ENCODE data around the gene TXLNA. TPM values are rescaled to one million over a fixed set of nuclear protein-coding genes. Genes with fewer than 3 reads are reported as not detected.
"Not testable (repeated sequence)": the region's sequence is repeated elsewhere in the genome, so short reads cannot be mapped to it uniquely, and the experiment has no call there.

The TXLNA gene
- total RNA-seq, 1 donor from 2014 or later: 83.8 TPM

DNA sequence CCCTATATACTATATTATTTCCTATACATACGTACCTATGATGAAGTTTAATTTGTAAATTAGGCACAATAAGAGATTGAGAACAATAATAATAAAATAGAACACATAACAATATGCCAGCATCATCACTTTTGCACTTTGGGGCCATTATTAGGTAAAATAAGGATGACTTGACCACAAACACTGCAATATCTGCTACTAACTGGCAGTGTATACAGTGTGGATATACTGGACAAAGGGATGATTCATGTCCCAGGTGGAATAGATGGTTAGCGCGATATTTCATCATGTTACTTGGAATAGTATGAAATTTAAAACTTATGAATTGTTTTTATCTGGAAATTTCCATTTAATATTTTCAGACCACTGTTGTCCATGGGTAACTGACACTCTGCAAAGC, 35.4 kb upstream of the TXLNA start:
- Histone ChIP-seq H3K9me3 (peaks cover 4 to 6% of the 10 kb centered on the region in 2 donors), H3K27me3 (no peaks in the 10 kb centered on the region), H3K4me3 (no peak overlapping the region), H3K36me3 (peaks cover 4 to 5% of the 10 kb centered on the region in 2 donors), H3K27ac (no peak overlapping the region), H3K4me1 (peaks cover 0 to 3% of the 10 kb centered on the region in 2 donors)
- intact Hi-C loops (cut with DNase I): no loop called here
- TF ChIP-seq, protein P1, sequence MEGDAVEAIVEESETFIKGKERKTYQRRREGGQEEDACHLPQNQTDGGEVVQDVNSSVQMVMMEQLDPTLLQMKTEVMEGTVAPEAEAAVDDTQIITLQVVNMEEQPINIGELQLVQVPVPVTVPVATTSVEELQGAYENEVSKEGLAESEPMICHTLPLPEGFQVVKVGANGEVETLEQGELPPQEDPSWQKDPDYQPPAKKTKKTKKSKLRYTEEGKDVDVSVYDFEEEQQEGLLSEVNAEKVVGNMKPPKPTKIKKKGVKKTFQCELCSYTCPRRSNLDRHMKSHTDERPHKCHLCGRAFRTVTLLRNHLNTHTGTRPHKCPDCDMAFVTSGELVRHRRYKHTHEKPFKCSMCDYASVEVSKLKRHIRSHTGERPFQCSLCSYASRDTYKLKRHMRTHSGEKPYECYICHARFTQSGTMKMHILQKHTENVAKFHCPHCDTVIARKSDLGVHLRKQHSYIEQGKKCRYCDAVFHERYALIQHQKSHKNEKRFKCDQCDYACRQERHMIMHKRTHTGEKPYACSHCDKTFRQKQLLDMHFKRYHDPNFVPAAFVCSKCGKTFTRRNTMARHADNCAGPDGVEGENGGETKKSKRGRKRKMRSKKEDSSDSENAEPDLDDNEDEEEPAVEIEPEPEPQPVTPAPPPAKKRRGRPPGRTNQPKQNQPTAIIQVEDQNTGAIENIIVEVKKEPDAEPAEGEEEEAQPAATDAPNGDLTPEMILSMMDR (IDR thresholded peaks at IDR 0.05): no peak
- DNase-seq (ENCODE audit: low spot score in 2 of 2): no peak

DNA sequence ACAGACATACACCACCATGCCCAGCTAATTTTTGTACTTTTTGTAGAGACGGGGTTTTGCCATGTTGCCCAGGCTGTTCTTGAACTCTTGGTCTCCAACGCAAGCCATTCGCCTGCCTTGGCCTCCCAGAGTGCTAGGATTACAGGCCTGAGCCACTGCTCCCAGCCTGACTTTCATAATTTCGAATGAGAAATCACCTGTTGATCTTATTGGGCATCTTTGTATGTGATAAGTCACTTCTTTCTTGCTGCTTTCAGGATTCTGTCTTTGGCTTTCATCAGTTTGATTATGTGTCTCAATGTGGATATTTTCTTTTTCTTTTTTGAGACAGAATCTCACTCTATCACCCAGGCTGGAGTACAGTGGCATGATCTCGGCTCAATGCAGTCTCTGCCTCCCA, 31.7 kb upstream of the TXLNA start:
- H3K4me1 ChIP-seq; H3K27me3 ChIP-seq; H3K36me3 ChIP-seq; H3K4me3 ChIP-seq; H3K9me3 ChIP-seq; DNase-seq (ENCODE audit: low spot score in 2 of 2); H3K27ac ChIP-seq; intact Hi-C loops (cut with DNase I): not testable (repeated sequence)

DNA sequence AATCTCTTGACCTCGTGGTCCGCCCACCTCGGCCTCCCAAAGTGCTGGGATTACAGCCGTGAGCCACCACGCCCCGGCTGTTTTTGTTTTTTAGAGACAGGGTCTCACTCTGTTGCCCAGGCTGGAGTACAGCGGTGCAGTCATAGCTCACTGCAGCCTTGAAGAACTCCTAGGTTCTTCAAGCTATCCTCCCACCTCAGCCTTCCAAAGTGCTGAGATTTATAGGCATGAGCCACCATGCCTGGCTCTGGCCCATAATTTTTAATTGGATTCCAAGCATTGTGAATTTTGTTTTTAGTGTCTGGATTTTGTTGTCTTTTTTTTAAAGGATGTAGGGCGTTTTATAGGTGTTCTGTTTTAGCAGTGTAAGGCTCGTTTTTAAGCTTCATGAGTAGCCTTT, 28.6 kb upstream of the TXLNA start:
- no peak for DNase-seq (ENCODE audit: low spot score in 2 of 2)
- H3K4me3 ChIP-seq: no peak overlapping the region
- H3K27me3 ChIP-seq: no peaks in the 10 kb centered on the region
- no peak overlapping the region for H3K27ac ChIP-seq
- H3K4me1 ChIP-seq: peaks cover 0 to 2% of the 10 kb centered on the region in 2 donors
- TF ChIP-seq, protein P1 (IDR thresholded peaks at IDR 0.05): no peak
- intact Hi-C loops (cut with DNase I): no loop called here
- H3K9me3 ChIP-seq: peaks cover 4 to 6% of the 10 kb centered on the region in 2 donors
- H3K36me3 ChIP-seq: peaks cover 15 to 18% of the 10 kb centered on the region in 2 donors

DNA sequence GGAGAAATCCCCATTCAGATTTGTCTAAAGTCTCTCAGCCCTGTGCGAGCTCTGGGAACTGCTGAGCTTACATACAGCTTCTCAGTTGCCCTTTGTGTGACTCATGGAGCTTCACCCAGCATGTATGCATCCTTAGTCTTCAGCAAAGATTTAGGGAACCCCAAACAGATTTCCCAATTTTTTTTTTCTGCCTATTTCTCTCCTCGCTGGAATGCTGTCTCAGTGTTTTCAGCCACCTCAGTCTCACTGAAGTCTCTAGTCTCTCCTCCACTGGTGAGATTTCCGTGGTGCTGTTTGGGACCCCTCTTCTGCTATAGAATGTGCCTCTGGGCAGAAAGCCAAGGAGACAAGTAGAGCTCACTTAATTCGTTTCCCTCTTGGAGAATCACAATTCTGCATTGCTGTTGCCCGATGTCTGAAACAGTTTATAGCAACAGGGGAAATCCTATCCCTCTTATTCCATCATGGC, 28.1 kb upstream of the TXLNA start:
- intact Hi-C loops (cut with DNase I): no loop called here
- TF ChIP-seq, protein P1 (IDR thresholded peaks at IDR 0.05): no peak
- Histone ChIP-seq H3K36me3 (peaks cover 20 to 23% of the 10 kb centered on the region in 2 donors), H3K4me1 (peaks cover 0 to 2% of the 10 kb centered on the region in 2 donors), H3K4me3 (no peak overlapping the region), H3K27me3 (no peaks in the 10 kb centered on the region), H3K27ac (no peak overlapping the region), H3K9me3 (peaks cover 4 to 6% of the 10 kb centered on the region in 2 donors)
- no peak for DNase-seq (ENCODE audit: low spot score in 2 of 2)

DNA sequence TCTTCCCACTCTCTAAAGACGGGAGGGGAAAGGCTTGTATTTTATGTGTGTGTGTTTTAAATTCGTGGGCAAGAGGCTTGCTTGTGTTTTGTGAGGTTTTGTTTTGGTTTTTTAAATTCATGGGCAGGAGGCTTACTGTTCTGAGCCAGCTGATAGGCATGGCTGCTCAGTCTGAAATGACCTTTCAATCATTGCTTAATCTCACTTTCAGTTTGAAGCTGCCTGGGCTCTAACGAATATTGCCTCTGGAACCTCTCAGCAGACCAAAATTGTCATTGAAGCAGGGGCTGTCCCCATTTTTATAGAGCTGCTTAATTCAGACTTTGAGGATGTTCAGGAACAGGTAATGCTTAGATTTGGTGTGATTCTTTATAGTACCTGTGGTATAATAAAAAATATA, 20.3 kb upstream of the TXLNA start:
- H3K27ac ChIP-seq: no peak overlapping the region
- no peaks in the 10 kb centered on the region for H3K9me3 ChIP-seq
- H3K27me3 ChIP-seq: no peaks in the 10 kb centered on the region
- DNase-seq (ENCODE audit: low spot score in 2 of 2): no peak
- TF ChIP-seq, protein P1 (IDR thresholded peaks at IDR 0.05): no peak
- intact Hi-C loops (cut with DNase I): no loop called here
- H3K4me1 ChIP-seq: no peaks in the 10 kb centered on the region
- no peak overlapping the region for H3K4me3 ChIP-seq
- peaks cover 85 to 88% of the 10 kb centered on the region in 2 donors for H3K36me3 ChIP-seq

DNA sequence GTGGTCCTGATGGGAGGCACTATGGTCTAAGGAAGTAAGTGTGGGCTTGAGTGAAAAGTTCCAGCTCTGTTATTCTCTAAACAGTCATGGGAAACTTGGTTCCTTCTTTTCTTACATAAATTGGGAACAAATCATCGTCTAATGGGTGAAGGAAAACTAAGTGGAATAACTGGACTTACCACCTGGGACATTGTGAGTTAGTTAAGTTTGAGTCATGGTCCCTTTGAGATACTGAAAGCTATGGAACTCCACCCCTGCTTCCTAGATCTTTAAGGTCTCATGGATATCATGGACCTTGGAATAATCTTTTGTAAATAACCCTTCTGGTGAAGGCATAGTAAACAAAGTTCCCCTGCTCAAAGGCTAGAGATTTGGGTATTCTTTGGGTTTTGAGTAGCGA, 16.1 kb upstream of the TXLNA start:
- no peak overlapping the region for H3K4me3 ChIP-seq
- no peaks in the 10 kb centered on the region for H3K27me3 ChIP-seq
- no peaks in the 10 kb centered on the region for H3K9me3 ChIP-seq
- intact Hi-C loops (cut with DNase I): no loop called here
- H3K27ac ChIP-seq: no peak overlapping the region
- no peaks in the 10 kb centered on the region for H3K4me1 ChIP-seq
- peaks cover 83 to 91% of the 10 kb centered on the region in 2 donors for H3K36me3 ChIP-seq
- TF ChIP-seq, protein P1 (IDR thresholded peaks at IDR 0.05): no peak
- DNase-seq (ENCODE audit: low spot score in 2 of 2): no peak

DNA sequence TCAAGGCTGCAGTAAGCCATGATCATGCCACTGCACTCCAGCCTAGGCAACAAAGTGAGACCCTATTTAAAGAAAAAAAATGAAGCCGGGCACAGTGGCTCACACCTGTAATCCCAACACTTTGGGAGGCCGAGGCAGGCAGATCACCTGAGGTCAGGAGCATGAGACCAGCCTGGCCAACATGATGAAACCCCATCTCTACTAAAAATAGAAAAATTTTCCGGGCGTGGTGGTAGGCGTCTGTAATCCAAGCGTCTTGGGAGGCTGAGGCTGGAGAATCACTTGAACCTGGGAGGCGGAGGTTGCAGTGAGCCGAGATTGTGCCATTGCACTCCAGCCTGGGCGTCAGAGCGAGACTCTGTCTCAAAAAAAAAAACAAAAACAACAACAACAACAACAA, 13.8 kb upstream of the TXLNA start:
- intact Hi-C loops (cut with DNase I); H3K27me3 ChIP-seq; DNase-seq (ENCODE audit: low spot score in 2 of 2); H3K4me3 ChIP-seq; H3K9me3 ChIP-seq; H3K4me1 ChIP-seq; H3K27ac ChIP-seq: not testable (repeated sequence)
- H3K36me3 ChIP-seq: peaks cover 84 to 89% of the 10 kb centered on the region in 2 donors
